Endothelial cell of umbilical vein (primary cell): ENCODE data around the gene RGS1.

ENCODE experiments used
- EZH2 ChIP-seq: IDR thresholded peaks from 2 replicates; pipeline ENCODE4 v1.6.1; 2012; ENCODE audit warnings: borderline replicate concordance, low read depth, mild to moderate bottlenecking, moderate library complexity, low read length, inconsistent platforms; ENCODE audit not compliant: severe bottlenecking
- FOS ChIP-seq: IDR thresholded peaks from 2 replicates; pipeline ENCODE4 v1.6.1; 2011; ENCODE audit warnings: mild to moderate bottlenecking, low read length, moderate library complexity, borderline replicate concordance; ENCODE audit not compliant: insufficient read depth
- JUN ChIP-seq: IDR thresholded peaks from 2 replicates; pipeline ENCODE4 v1.6.1; 2011; ENCODE audit warnings: borderline replicate concordance, low read depth; ENCODE audit not compliant: insufficient read length, insufficient read depth
- POLR2A ChIP-seq: IDR thresholded peaks from 2 replicates; pipeline ENCODE4 v1.6.1; 2012; ENCODE audit warnings: low read depth, mild to moderate bottlenecking, control low read depth, low read length
- POLR2AphosphoS5 ChIP-seq: IDR thresholded peaks from 2 replicates; pipeline ENCODE4 v1.6.1; 2012; ENCODE audit warnings: low read depth, mild to moderate bottlenecking, control low read depth, low read length, moderate library complexity; ENCODE audit not compliant: insufficient read depth
- TF ChIP-seq, protein P1 (sequence below), 2 donors: IDR thresholded peaks; 1 replicate in 1 of 2; 2 replicates in 1 of 2; pipeline ENCODE4 v1.5.1; 2011; ENCODE audit warnings: low read length in 2 of 2, mild to moderate bottlenecking in 2 of 2, moderate library complexity in 2 of 2, control low read depth in 1 of 2, inconsistent platforms in 1 of 2, low read depth in 1 of 2; ENCODE audit not compliant: insufficient read depth in 1 of 2; ENCODE audit errors: extremely low read depth in 1 of 2

GRCh38 chr1:192527111-192527795, 48.3 kb upstream of the RGS1 start:
- TF ChIP-seq, protein P1, sequence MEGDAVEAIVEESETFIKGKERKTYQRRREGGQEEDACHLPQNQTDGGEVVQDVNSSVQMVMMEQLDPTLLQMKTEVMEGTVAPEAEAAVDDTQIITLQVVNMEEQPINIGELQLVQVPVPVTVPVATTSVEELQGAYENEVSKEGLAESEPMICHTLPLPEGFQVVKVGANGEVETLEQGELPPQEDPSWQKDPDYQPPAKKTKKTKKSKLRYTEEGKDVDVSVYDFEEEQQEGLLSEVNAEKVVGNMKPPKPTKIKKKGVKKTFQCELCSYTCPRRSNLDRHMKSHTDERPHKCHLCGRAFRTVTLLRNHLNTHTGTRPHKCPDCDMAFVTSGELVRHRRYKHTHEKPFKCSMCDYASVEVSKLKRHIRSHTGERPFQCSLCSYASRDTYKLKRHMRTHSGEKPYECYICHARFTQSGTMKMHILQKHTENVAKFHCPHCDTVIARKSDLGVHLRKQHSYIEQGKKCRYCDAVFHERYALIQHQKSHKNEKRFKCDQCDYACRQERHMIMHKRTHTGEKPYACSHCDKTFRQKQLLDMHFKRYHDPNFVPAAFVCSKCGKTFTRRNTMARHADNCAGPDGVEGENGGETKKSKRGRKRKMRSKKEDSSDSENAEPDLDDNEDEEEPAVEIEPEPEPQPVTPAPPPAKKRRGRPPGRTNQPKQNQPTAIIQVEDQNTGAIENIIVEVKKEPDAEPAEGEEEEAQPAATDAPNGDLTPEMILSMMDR (IDR thresholded peaks at IDR 0.05; ENCODE audit: extremely low read depth in 1 of 2, insufficient read depth in 1 of 2, low read depth in 1 of 2, low read length in 2 of 2) = no peak
- TF ChIP-seq POLR2A = no peak
- TF ChIP-seq POLR2AphosphoS5 = no peak
- TF ChIP-seq JUN = no peak
- TF ChIP-seq FOS = no peak
- no peak for TF ChIP-seq EZH2
